WERI-Rb-1 (cell line): ENCODE measurements around the gene SLC12A8.

Source experiments
- DNase-seq: peaks from one replicate; pipeline ENCODE4 v3.0.0-alpha.2; 2020
- H3K27ac ChIP-seq: fragments of 250-450 bp; sonication (Bioruptor Pico); 2 replicates; pipeline ENCODE4 v1.5.1; 2020; ENCODE audit warnings: mild to moderate bottlenecking, moderate library complexity
- H3K27me3 ChIP-seq: fragments of 250-450 bp; sonication (Bioruptor Pico); 2 replicates; pipeline ENCODE4 v1.5.1; 2021; ENCODE audit warnings: mild to moderate bottlenecking, low read depth, moderate library complexity; ENCODE audit not compliant: insufficient read depth, severe bottlenecking
- H3K36me3 ChIP-seq: fragments of 250-450 bp; sonication (Bioruptor Pico); 2 replicates; pipeline ENCODE4 v1.5.1; 2020; ENCODE audit warnings: mild to moderate bottlenecking, moderate library complexity
- H3K4me3 ChIP-seq: 2 replicates; pipeline ENCODE4 v1.5.1; 2011; ENCODE audit warnings: low read depth, mild to moderate bottlenecking, control low read depth, low read length
- H3K9me3 ChIP-seq: fragments of 250-450 bp; sonication (Bioruptor Pico); 2 replicates; pipeline ENCODE4 v1.5.1; 2021; ENCODE audit warnings: mild to moderate bottlenecking, moderate library complexity; ENCODE audit not compliant: severe bottlenecking
- CTCF ChIP-seq: IDR thresholded peaks from 2 replicates; pipeline ENCODE4 v1.5.1; 2011; ENCODE audit warnings: low read depth, mild to moderate bottlenecking, control low read depth, inconsistent platforms, low read length

The SLC12A8 gene

GRCh38 chr3:125121246-125122010 lies 91.1 kb downstream of the SLC12A8 start:
- no peaks in the 10 kb centered on the region for H3K9me3 ChIP-seq
- H3K27ac ChIP-seq: no peak overlapping the region; the same call in 1 of the 2 replicates
- DNase-seq: no peak
- TF ChIP-seq CTCF: no peak
- H3K4me3 ChIP-seq: no peak overlapping the region
- H3K27me3 ChIP-seq: no peaks in the 10 kb centered on the region
- H3K36me3 ChIP-seq: no peaks in the 10 kb centered on the region

GRCh38 chr3:125120379-125121122 lies 92.0 kb downstream of the SLC12A8 start:
- no peak for TF ChIP-seq CTCF
- Histone ChIP-seq H3K27ac (peak overlapping the region; percentile 33; the same call in 1 of the 2 replicates), H3K4me3 (no peak overlapping the region), H3K36me3 (no peaks in the 10 kb centered on the region), H3K27me3 (no peaks in the 10 kb centered on the region), H3K9me3 (no peaks in the 10 kb centered on the region)
- peak; percentile 44 for DNase-seq

GRCh38 chr3:125119752-125120378 lies 92.7 kb downstream of the SLC12A8 start:
- H3K4me3 ChIP-seq: no peak overlapping the region
- H3K36me3 ChIP-seq: no peaks in the 10 kb centered on the region
- DNase-seq: no peak
- no peak for TF ChIP-seq CTCF
- H3K27me3 ChIP-seq: no peaks in the 10 kb centered on the region
- H3K9me3 ChIP-seq: no peaks in the 10 kb centered on the region
- no peak overlapping the region for H3K27ac ChIP-seq

GRCh38 chr3:125118600-125118999 lies 93.9 kb downstream of the SLC12A8 start:
- DNase-seq: no peak
- H3K27me3 ChIP-seq: no peaks in the 10 kb centered on the region
- H3K9me3 ChIP-seq: no peaks in the 10 kb centered on the region
- H3K36me3 ChIP-seq: no peaks in the 10 kb centered on the region
- no peak overlapping the region for H3K27ac ChIP-seq
- no peak for TF ChIP-seq CTCF
- H3K4me3 ChIP-seq: no peak overlapping the region

- TF ChIP-seq CTCF: no peak
- Histone ChIP-seq H3K9me3 (no peaks in the 10 kb centered on the region), H3K36me3 (no peaks in the 10 kb centered on the region), H3K27me3 (no peaks in the 10 kb centered on the region), H3K27ac (no peak overlapping the region), H3K4me3 (no peak overlapping the region)
- no peak for DNase-seq
Measured at GRCh38 chr3:125117631-125118191, 94.8 kb downstream of the SLC12A8 start.
